ENCODE results near the gene SPEF2. TPM values are rescaled to one million over a fixed set of nuclear protein-coding genes. Genes with fewer than 3 reads are reported as not detected.

The SPEF2 gene
- total RNA-seq, 2 experiments from 2014 or later, result 6.7 to 8.3 TPM

GRCh38 chr5:35651002-35651756 lies 33.5 kb downstream of the SPEF2 start:
- POLR2A ChIA-PET, result no interaction called here

DNA sequence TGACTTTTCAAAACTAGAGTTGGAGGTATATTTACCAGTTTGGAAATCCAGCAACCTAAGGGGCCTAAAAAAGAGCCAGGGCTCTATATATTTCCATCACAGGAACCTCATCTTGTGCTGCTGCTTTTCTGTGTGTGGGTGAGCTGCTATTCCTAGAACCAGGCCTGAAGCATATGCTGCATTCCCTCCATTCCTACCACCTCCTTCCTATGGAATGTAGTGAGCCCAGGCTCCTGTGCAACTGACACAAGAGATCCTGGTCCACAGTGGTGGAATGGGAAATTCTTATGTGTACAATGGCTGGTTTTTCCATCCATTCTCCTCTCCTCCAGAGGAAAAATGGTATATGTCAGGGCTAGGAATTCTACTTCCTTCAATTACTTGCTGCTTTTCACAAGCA lies 39.1 kb downstream of the SPEF2 start:
- ChIA-PET POLR2A (no interaction called here), CTCF (no interaction called here)

More at GRCh38 chr5:35651002-35651756, 33.5 kb downstream of the SPEF2 start:
- CTCF ChIA-PET, result interaction anchor here (0.6 to 4.2 kb wide), 16 partner anchors 9 to 279 kb away, joined by 3 to 30 read pairs (median 4); no protein-coding TSS in a partner anchor

DNA sequence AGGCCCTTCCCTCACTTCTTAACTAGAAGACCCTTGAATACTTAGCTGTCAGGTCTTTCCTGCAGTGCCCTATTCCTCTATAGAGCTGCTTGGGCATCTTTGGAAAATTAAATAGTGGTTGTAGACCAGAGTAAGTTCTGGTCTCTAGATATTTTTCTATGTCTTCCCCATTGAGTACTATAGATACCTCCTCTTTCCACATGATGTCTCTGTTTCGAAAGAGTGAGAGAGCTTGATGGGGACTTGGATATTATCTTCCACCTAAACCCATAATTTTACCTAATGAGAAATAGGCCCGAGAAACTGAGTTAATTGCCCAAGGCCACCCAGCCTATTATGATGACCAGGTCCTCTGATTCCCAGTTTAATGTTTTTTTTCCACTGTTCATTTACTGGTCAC lies 40.2 kb downstream of the SPEF2 start:
- CTCF ChIA-PET, result interaction anchor here (2.3 kb wide), 1 partner anchor 267 kb away, joined by 9 read pairs; no protein-coding TSS in a partner anchor
- POLR2A ChIA-PET, result no interaction called here

DNA sequence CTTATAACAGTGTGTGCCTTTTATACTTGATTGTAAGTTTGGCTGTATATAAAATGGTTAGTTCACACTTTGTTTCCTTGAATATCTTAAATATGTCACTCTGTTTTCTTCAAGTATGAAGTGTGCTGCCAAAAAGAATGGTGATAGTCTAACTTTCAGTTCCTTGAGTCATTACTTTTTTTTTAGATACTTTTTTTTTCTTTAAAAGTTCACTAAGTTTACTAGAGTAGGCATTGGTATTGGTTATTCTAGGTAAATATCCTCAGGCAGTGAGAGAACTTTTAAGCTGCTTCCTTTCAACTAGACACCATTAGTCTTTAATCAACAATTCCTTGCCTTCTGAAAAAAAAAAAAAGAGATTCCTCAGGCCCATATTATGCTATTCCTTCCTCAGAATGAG lies 41.9 kb downstream of the SPEF2 start:
- CTCF ChIA-PET, result interaction anchor here (2.3 to 2.5 kb wide), 2 partner anchors 8 to 266 kb away, joined by 7 to 9 read pairs; no protein-coding TSS in a partner anchor
- POLR2A ChIA-PET, result no interaction called here

GRCh38 chr5:35660451-35660850 lies 42.8 kb downstream of the SPEF2 start:
- ChIA-PET CTCF (interaction anchor here (1.4 to 2.5 kb wide), 2 partner anchors 9 to 265 kb away, joined by 4 to 7 read pairs; no protein-coding TSS in a partner anchor), POLR2A (no interaction called here)

GRCh38 chr5:35664584-35664983 lies 46.9 kb downstream of the SPEF2 start:
- POLR2A ChIA-PET, result no interaction called here

DNA sequence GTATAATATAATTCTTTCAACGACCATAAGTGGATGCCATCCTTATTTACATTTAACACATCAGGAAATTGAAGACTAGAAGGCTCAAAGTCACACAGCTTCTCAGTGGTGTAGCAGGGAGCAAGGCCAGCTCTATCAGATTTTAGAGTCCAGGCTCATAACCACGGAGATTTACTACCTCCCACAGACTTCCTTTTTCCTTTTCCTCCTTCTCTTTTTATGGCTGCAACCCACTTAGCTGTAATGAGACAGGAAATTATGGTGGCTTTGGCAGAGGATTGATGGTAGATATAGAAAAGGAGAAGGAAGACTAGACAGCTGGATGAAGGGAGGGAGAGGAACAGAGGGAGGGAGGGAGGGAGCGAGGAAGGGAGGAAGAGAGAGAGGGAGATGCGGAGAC lies 47.4 kb downstream of the SPEF2 start:
- POLR2A ChIA-PET, result no interaction called here

More at GRCh38 chr5:35664584-35664983, 46.9 kb downstream of the SPEF2 start:
- CTCF ChIA-PET, result no interaction called here

GRCh38 chr5:35668319-35668718 lies 50.7 kb downstream of the SPEF2 start:
- CTCF ChIA-PET, result no interaction called here

More for the DNA sequence above, 47.4 kb downstream of the SPEF2 start:
- CTCF ChIA-PET, result no interaction called here

DNA sequence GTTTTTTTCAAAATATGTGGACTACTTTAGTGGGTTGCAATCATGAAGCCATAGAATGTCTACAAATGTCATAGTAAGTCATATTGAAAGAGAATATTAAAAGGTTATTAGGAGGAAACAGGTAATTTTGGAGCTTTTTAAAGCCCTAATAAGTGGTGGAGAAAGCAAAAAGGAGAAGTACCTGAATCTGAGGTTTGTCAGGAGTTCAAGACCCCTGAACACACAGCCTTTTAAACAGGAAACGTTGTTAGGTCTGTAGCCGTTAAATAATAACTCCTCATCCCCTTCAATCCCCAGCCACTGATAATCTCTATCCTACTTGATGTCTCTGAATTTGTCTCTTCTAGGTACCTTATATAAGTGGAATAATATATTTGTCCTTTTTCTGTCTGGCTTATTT lies 51.1 kb downstream of the SPEF2 start:
- CTCF ChIA-PET, result no interaction called here
- POLR2A ChIA-PET, result interaction anchor here (0.6 kb wide), 1 partner anchor 208 kb away, joined by 5 read pairs; no protein-coding TSS in a partner anchor

More at GRCh38 chr5:35668319-35668718, 50.7 kb downstream of the SPEF2 start:
- POLR2A ChIA-PET, result no interaction called here

GRCh38 chr5:35671541-35672295 lies 54.1 kb downstream of the SPEF2 start:
- ChIA-PET POLR2A (no interaction called here), CTCF (no interaction called here)

- POLR2A ChIA-PET, result interaction anchor here (0.6 kb wide), 1 partner anchor 732 kb away, joined by 3 read pairs; no protein-coding TSS in a partner anchor
- CTCF ChIA-PET, result interaction anchor here (1.7 to 1.9 kb wide), 2 partner anchors 112 to 252 kb away, joined by 4 to 6 read pairs; no protein-coding TSS in a partner anchor
Measured at GRCh38 chr5:35672296-35672655, 54.6 kb downstream of the SPEF2 start.

- CTCF ChIA-PET, result interaction anchor here (1.7 to 1.9 kb wide), 2 partner anchors 111 to 252 kb away, joined by 4 to 6 read pairs; no protein-coding TSS in a partner anchor
- POLR2A ChIA-PET, result interaction anchor here (0.6 kb wide), 1 partner anchor 733 kb away, joined by 3 read pairs; no protein-coding TSS in a partner anchor
Measured at GRCh38 chr5:35672995-35673394, 55.3 kb downstream of the SPEF2 start.

- ChIA-PET CTCF (interaction anchor here (0.8 to 1.9 kb wide), 3 partner anchors 61 to 251 kb away, joined by 4 to 6 read pairs (median 5); no protein-coding TSS in a partner anchor), POLR2A (no interaction called here)
Measured at GRCh38 chr5:35674049-35674448, 56.4 kb downstream of the SPEF2 start.

GRCh38 chr5:35675392-35675791 lies 57.7 kb downstream of the SPEF2 start:
- CTCF ChIA-PET, result no interaction called here
- POLR2A ChIA-PET, result no interaction called here

GRCh38 chr5:35677878-35678277 lies 60.2 kb downstream of the SPEF2 start:
- ChIA-PET POLR2A (no interaction called here), CTCF (interaction anchor here (0.6 to 1.2 kb wide), 2 partner anchors 49 to 57 kb away, joined by 3 to 4 read pairs; no protein-coding TSS in a partner anchor)

DNA sequence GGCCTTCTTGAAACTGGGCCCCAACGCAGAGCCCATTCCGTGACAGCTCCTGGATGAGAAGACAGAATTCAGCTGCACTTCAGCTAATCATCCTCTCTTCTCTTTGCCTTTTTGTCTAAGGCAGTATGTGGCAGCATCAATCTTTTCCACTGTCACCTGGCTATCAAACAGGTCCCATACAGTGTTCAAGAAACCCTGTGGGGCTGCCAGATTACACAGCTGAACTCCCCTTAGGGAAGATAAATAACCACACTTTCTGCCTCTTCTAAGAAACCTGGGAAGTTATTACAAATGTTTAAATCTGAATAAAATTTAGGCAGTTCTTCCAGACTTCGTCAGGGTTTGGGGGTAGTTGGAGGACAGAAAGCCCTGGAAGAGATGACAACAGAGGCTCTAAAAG lies 61.0 kb downstream of the SPEF2 start:
- ChIA-PET POLR2A (no interaction called here), CTCF (interaction anchor here (1.2 kb wide), 1 partner anchor 58 kb away, joined by 4 read pairs; no protein-coding TSS in a partner anchor)

- CTCF ChIA-PET, result no interaction called here
- POLR2A ChIA-PET, result no interaction called here
Measured at GRCh38 chr5:35679357-35679756, 61.7 kb downstream of the SPEF2 start.

- ChIA-PET CTCF (interaction anchor here (0.6 kb wide), 1 partner anchor 53 kb away, joined by 3 read pairs; no protein-coding TSS in a partner anchor), POLR2A (no interaction called here)
Measured at GRCh38 chr5:35681911-35682310, 64.2 kb downstream of the SPEF2 start.

- ChIA-PET POLR2A (no interaction called here), CTCF (no interaction called here)
Measured at GRCh38 chr5:35683466-35683865, 65.8 kb downstream of the SPEF2 start.

DNA sequence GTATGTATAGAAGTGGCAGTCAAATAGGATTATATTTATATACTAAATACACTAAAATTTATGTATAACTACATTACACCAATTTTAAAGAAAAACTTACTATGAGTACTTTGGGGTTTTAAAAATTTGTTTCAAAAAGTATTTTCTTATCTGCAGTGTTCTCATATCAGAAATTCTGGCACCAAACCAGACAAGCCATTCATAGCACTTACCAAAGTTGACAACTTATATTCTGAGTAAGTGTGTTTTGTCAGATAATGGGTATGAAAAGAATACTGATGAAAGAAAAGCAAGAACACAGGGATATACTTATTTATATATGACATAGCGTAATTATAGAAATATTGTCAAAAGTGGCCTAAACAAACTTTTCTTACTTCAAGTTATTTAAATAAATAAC lies 67.5 kb downstream of the SPEF2 start:
- ChIA-PET CTCF (no interaction called here), POLR2A (no interaction called here)

Measured in activated CD8-positive, alpha-beta memory T cell treated with anti-CD3 and anti-CD28 coated beads for 36 hours (primary cell).